Middle frontal gyrus (tissue), 1 donor: Measurements from ENCODE around the gene FRZB.
"Not testable (repeated sequence)": the region's sequence is repeated elsewhere in the genome, so short reads cannot be mapped to it uniquely, and the experiment has no call there.

Experiments
- DNase-seq: peaks from one replicate; pipeline ENCODE4 v3.0.0-alpha.2; 2015; ENCODE audit warnings: low spot score; ENCODE audit errors: extremely low spot score

FRZB gene, protein sequence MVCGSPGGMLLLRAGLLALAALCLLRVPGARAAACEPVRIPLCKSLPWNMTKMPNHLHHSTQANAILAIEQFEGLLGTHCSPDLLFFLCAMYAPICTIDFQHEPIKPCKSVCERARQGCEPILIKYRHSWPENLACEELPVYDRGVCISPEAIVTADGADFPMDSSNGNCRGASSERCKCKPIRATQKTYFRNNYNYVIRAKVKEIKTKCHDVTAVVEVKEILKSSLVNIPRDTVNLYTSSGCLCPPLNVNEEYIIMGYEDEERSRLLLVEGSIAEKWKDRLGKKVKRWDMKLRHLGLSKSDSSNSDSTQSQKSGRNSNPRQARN

DNA sequence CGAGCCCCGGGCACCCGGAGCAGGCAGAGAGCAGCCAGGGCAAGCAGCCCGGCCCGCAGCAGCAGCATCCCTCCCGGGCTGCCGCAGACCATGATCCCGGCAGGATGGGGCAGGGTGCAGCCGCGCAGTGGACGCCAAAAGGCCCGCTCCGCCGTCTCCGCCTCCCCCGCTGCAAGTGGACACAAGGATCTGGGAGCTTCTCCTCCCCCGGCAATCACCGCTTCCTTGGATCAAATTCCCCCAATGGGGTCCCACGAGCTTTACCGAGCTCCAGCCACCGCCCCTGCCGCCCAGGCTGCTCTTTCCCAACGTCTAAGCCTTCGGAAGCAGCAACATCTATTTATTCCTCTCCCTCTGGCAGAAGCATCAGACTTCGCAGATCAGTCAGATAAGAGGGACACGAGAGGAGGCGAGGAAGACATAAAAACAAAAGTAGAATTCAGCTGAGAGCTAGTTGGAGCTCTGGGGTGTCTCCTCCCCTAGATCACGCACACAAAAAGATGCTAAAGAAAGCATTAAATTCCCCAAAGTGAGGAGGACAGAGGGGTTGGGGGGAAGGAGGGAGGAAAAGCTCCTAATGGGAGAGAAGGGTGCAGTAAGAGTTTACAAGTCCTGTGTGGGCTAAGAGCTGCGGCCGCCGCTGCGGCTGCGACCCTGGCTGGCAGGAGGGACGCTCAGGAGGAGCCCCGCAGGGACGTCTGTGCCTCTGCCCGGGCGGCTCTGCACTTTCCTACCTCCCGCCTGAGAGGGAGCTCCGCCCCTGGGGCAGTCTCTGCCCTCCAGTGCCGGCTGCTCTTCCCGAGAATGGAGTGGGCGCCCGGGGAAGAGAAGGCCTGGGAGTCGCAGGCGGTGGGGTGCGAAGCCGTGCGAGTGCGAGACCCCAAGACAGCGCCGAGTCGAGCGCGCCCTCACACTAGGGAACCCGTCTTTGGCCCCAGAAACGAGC is at the start of gene FRZB:
FRZB (minus strand) TSS at position 177 of the 946 bp plus-strand sequence; CDS start at position 92, 85 bp downstream.
- no peak for DNase-seq

DNA sequence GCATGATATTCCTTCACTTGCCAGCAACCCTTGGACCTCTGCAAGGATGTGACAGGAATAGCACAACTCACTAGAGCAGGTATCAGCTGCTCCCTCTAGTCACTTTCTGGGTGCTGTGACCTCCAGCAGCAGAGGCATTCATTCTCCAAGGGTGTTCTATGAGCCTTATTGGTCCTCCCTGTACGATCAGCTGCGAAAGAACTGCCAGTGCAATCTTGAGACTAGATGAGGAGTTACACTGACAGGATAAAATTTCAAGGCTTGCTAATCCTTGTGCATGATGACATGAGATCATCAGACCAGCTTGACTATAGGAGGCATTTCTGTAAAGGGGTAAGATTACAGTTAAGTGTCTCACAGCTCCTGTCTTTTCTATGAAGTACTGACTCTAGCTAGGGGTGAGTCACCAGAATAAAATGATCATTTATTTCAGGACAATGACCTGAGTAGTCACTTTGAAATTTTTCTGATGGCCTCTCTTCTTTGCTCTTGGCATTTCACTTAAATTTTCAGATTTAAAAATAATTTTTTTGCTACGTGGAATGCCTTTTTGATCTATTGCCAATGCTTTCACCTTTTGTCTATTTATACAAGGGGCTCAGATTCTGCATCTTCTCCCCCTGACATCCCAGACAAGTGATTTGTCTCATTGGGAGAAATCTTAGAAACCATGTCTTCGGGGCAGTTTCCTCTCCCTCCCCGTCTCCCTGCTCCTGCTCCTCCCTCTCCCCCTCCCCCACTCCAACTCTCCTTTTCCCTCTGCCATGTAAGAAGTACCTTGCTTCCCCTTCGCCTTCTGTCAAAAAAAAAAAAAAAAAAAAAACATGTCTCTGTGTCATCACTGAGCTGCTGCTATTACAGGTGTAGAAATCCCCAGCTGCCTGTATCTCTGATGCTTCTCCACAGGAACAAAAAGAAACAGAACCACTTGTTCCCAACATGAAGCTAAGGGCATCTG is 49.2 kb upstream of the FRZB start:
- DNase-seq: no peak

- no peak for DNase-seq
Observed at GRCh38 chr2:182914852-182915251, 48.4 kb upstream of the FRZB start.

GRCh38 chr2:182913064-182913463 is 46.6 kb upstream of the FRZB start:
- DNase-seq: no peak

- DNase-seq: no peak
Observed at GRCh38 chr2:182912518-182912915, 46.1 kb upstream of the FRZB start.

GRCh38 chr2:182911813-182912517 is 45.5 kb upstream of the FRZB start:
- DNase-seq: no peak

GRCh38 chr2:182910965-182911364 is 44.5 kb upstream of the FRZB start:
- no peak for DNase-seq

DNA sequence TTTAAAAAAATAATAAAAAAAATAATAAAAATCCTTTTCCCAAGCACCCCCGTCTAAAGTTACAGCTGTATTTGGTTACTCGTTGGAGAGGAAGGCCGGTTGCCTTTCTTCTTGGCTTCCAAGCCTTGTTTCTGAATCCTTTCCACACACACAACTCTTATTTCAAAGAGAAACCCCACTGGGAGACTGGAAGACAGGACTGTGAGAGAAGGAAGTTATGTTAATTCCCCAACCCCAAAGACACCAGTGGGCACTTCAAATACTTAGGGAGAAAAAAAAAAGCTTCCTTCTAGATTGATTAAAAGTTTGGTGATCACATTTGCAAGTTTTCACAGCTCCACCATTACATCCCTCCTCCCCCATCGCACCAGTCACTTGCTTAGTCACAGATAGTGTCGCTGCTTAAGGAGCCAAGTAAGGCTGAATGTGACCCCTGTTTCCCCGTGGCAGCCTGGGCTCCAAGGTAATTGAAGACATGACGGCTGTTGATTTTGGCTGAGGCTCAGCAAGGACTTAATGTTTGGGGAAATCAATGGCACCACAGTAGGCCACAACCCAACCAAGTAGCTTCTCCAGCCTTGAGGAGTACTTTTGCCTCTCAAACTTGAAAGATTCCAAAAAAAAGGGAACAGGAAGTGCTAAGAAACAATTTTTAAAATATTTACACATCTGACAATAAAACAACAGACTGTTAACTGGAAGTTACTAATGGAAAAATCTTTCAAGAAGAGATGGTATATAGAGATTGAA is 40.8 kb upstream of the FRZB start:
- DNase-seq: no peak

- no peak for DNase-seq
Observed at GRCh38 chr2:182906454-182906853, 40.0 kb upstream of the FRZB start.

DNA sequence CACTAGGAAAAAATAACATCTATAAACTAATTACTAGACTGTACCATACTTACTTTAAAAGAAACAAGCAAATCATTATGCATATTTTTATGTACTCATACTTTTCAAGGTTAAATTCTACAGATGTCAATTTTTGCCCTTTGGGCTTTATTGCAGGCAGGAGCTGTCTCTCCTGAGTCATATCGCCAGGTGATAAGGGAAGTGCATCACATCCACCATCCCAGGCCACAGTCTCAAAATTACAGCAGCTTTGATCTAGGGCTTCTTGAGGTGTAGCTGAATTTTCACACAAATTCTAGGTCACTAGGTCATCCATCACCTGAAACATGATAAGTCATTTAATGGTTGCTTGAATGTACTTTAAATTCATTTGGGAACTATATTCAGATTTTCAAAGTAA is 38.4 kb upstream of the FRZB start:
- DNase-seq: no peak

DNA sequence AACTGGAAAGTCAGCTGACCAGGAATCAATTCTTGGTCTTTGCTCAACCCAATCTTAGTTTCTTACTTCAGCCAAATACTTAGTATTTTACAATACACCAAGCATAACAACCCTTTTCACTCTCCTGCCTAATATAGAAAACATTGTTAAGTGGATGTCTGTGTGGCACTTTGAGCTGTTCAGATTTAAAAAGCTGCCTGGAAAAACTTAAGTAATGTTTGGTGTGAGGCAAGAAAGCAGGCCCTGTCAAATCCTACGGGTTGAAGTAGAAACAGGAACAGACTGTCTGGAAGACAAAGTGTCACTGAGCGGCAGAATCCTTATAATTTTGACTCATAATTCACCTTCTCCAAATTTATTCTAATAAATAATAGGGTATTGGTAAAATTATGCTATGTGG is 37.1 kb upstream of the FRZB start:
- DNase-seq: no peak

DNA sequence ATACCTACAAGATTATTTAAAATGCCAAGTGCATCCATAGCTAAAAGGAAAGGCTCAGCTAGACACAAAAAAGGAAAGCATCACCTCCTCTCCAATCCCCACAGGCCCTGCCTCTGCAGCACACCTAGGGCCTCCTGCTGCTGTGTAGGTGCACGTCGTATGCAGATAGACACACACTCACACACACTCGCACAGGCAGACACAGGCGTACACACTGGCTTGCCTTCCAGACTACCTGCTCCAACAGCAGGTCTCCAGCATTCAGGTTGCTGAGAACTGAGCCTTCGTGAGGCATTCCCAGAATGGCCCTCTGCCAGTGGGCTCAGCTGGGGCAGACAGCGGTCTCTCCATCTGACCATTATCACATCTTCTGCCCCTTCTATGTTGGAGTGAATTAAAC is 35.3 kb upstream of the FRZB start:
- no peak for DNase-seq

GRCh38 chr2:182898718-182899117 is 32.3 kb upstream of the FRZB start:
- no peak for DNase-seq

DNA sequence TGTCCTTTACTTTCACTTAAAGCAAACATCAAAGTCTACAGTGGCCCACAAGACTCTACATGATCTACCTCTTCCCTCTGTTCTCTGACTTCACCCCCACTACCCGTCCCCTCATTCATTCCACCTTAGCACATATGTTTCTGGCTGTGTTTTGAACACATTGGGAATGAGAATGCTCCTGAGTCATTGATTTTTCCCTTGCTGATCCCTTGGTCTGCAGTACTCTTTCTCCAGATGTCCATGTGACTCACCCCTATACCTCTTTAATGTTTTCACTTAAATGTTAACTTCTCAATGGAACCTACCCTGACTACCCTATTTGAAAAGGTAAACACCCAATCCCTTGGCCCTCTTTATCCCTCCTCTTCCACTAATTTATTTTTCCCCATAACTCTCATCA is 30.7 kb upstream of the FRZB start:
- no peak for DNase-seq

DNA sequence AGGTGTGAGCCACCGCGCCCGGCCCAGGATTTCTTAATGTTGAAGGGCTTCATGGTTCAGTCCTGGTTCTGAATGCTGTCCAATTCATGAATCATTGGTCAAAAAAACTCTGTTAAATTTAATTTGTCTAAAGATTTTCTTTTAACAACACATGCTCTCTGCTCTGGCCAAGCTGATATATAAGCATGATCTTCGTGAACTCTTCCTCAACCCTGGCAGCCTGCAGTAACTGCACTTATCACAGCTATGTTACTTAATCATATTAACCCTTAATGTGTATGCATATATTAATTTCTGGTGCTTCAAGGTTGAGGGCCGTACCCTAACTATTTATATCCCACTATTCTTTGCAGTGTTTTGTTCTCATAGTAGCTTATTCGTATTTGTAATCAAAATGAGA is 29.4 kb upstream of the FRZB start:
- no peak for DNase-seq

DNA sequence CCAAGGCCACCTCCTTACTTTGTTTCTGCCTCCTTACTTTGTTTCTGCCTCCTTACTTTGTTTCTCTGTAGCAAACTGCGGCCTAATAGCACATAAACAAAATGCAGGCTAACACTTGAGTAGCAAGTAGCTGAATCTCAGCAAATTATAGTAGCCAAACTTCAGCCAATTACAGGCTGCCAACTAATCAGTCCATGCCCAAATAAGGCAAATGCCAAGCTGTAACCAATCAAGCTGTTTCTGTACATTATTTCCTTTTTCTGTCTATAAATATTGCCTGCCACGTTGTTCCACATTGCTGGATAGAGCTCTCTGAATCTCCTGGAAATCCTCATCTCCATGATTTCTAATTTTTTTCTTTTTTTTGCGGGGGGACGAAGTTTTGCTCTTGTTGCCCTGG is 28.7 kb upstream of the FRZB start:
- no peak for DNase-seq

DNA sequence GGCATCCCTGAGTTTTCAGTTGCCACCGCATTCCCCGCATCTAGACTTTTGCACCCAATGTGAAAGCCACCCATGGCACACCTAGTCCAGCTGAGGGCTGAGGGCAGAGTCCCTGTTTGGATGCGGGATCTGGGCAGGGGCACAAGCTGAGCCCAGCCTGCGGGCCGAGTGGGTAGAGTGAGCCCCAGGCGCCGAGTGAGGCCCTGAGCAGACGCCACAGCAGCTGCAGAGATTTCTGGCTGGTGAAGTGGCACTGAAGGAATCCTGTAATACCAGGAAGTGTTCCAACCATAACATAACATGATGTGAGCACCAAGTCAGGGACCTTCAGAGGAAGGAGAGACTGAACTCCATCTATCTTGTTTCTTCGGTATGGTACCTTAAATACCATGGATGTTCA is 27.7 kb upstream of the FRZB start:
- DNase-seq: no peak

DNA sequence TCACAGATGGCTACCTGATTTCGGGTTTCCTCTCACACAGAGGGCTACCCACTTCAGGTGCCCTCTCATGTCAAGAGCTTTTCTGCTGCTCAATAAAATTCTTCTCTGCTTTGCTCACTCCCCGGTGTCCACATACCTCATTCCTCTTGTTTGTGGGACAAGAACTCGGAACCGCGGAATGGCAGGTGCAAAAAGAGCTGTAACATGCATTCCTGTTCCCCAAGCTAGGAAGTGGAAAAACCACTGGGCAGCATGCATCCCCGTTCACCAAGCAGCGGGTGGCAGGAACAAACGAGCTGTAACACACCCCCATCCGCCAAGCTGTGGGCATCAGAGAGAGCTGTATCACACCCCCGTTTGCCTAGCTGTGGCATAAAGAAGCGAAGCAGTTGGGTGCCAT is 27.2 kb upstream of the FRZB start:
- DNase-seq: no peak

DNA sequence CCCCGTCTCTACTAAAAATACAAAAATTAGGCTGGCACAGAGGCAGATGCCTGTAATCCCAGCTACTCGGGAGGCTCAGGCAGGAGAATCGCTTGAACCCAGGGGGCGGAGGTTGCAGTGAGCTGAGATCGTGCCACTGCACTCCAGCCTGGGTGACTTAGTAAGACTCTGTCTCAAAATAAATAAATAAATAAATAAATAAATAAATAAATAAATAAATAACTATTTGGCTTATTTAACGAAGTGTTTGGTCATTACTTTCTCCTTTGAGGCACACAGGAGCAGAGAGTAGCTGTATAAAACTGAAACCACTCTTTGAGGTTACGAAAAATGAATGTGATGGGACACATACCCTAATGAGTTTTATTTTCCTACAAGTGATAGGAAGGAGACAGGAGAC is 26.6 kb upstream of the FRZB start:
- not testable (repeated sequence) for DNase-seq

DNA sequence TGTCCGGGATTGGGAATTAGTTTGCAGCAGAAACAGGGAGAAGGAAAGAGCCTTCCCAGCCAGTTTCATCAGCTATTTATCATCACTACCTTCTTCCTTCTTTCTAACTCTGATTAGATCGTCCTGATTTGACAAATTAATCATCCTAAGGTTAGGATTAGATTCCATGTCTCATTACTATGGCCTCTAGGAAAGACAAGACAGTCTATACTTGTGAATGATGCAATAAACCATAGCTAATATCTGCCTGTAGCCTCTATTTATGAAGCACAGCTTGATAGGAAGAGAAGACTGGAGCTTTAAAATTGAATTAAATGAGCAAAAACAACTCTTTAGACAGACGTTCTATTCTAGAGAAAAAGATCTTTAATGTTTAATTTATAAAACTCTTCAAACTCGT is 25.2 kb upstream of the FRZB start:
- DNase-seq: no peak
